PC-3 (cell line): ENCODE measurements around the gene TRDMT1.

Source experiments
- CTCF ChIP-seq: fragments of 300-600 bp; sonication (generic); conservative IDR thresholded peaks from 2 replicates; pipeline ENCODE4 v1.5.1; 2017; ENCODE audit warnings: antibody characterized with exemption, low read depth, mild to moderate bottlenecking, low read length
- EZH2 ChIP-seq: fragments of 300-600 bp; sonication (generic); IDR thresholded peaks from one replicate; pipeline ENCODE4 v1.6.1; 2017; ENCODE audit warnings: antibody characterized with exemption, mild to moderate bottlenecking, low read length; ENCODE audit not compliant: unreplicated experiment

GRCh38 chr10:17101910-17102266 is 99.6 kb downstream of the TRDMT1 start:
- TF ChIP-seq CTCF (no peak), EZH2 (no peak)
